Uterus (tissue), 2 donors: ENCODE data around the gene MCM5.

ENCODE experiments used
- CTCF ChIP-seq, 4 experiments: fragments of 200-600 bp in 2 of 4; fragments of 450-650 bp in 2 of 4; sonication (generic) in 2 of 4; IDR thresholded peaks; one replicate each; pipeline ENCODE4 v1.5.1; 2016 to 2019; ENCODE audit warnings: antibody characterized with exemption in 4 of 4, mild to moderate bottlenecking in 2 of 4, moderate library complexity in 1 of 4
- POLR2A ChIP-seq, 2 donors: fragments of 450-650 bp; IDR thresholded peaks; one replicate each; pipeline ENCODE4 v1.6.1; 2016; ENCODE audit warnings: antibody characterized with exemption in 2 of 2, mild to moderate bottlenecking in 1 of 2, moderate library complexity in 1 of 2

- TF ChIP-seq CTCF (IDR thresholded peaks at IDR 0.05), result no peak
- TF ChIP-seq POLR2A (IDR thresholded peaks at IDR 0.05), result no peak
Observed at GRCh38 chr22:35384975-35385588, 14.9 kb upstream of the MCM5 start.
